CD14-positive monocyte (primary cell): ENCODE measurements around the gene CEP68. TPM values are rescaled to one million over a fixed set of nuclear protein-coding genes. Genes with fewer than 3 reads are reported as not detected.

ENCODE experiments used
- DNase-seq, 3 donors: peaks; one replicate each; pipeline ENCODE4 v3.0.0-alpha.2; 2011 to 2022
- H2AFZ ChIP-seq: 2 replicates; pipeline ENCODE4 v1.6.0; 2012; ENCODE audit warnings: mild to moderate bottlenecking, low read depth, low read length, inconsistent platforms; ENCODE audit not compliant: insufficient read depth, poor library complexity, severe bottlenecking
- H3K27ac ChIP-seq, 2 donors: 1 replicate in 1 of 2; 2 replicates in 1 of 2; pipeline ENCODE4 v1.5.1; 2012 to 2013; ENCODE audit warnings: low read length in 2 of 2, control low read depth in 1 of 2, inconsistent platforms in 1 of 2, low read depth in 1 of 2, mild to moderate bottlenecking in 1 of 2
- H3K27me3 ChIP-seq, 2 donors: one replicate each; pipeline versions ENCODE4 v1.6.0 to v1.6.1; 2011 to 2013; ENCODE audit warnings: low read length in 2 of 2; ENCODE audit not compliant: control insufficient read depth in 2 of 2, insufficient read depth in 2 of 2
- H3K36me3 ChIP-seq, 2 donors: replicated peaks in 1 of 2; 1 replicate in 1 of 2; 2 replicates in 1 of 2; pipeline versions ENCODE4 v1.5.1 to v1.6.1; 2012 to 2013; ENCODE audit warnings: low read length in 2 of 2, control low read depth in 1 of 2, inconsistent platforms in 1 of 2, mild to moderate bottlenecking in 1 of 2; ENCODE audit not compliant: insufficient read depth in 2 of 2, control insufficient read depth in 1 of 2
- H3K4me1 ChIP-seq, 2 donors: 1 replicate in 1 of 2; 2 replicates in 1 of 2; pipeline versions ENCODE4 v1.5.1 to v1.6.1; 2012 to 2013; ENCODE audit warnings: low read length in 2 of 2, control low read depth in 1 of 2, inconsistent platforms in 1 of 2, mild to moderate bottlenecking in 1 of 2, moderate library complexity in 1 of 2; ENCODE audit not compliant: insufficient read depth in 2 of 2, control insufficient read depth in 1 of 2
- H3K4me2 ChIP-seq: replicated peaks from 2 replicates; pipeline ENCODE3; 2012; ENCODE audit warnings: low read length, moderate library complexity, mild to moderate bottlenecking; ENCODE audit not compliant: poor library complexity, severe bottlenecking; ENCODE audit errors: extremely low read depth
- H3K4me3 ChIP-seq, 3 experiments: fragments of 200-600 bp in 1 of 3; sonication (generic) in 1 of 3; replicated peaks in 1 of 3; 1 replicate in 2 of 3; 2 replicates in 1 of 3; pipeline ENCODE4 v1.5.1; 2011 to 2013; ENCODE audit warnings: low read length in 3 of 3, mild to moderate bottlenecking in 3 of 3, control low read depth in 2 of 3, low read depth in 2 of 3, inconsistent platforms in 1 of 3, moderate library complexity in 1 of 3
- H3K79me2 ChIP-seq: 2 replicates; pipeline ENCODE4 v1.6.0; 2012; ENCODE audit warnings: mild to moderate bottlenecking, control low read depth, inconsistent platforms, low read length, moderate library complexity; ENCODE audit not compliant: insufficient read depth
- H3K9ac ChIP-seq: 2 replicates; pipeline ENCODE4 v1.6.0; 2017; ENCODE audit warnings: low read length, mild to moderate bottlenecking; ENCODE audit not compliant: insufficient read depth, poor library complexity, severe bottlenecking
- H3K9me3 ChIP-seq, 2 donors: replicated peaks in 1 of 2; 1 replicate in 1 of 2; 2 replicates in 1 of 2; pipeline versions ENCODE4 v1.5.1 to v1.6.1; 2012 to 2013; ENCODE audit warnings: low read length in 2 of 2, control low read depth in 1 of 2; ENCODE audit not compliant: control insufficient read depth in 1 of 2, insufficient read depth in 1 of 2
- H4K20me1 ChIP-seq: 2 replicates; pipeline ENCODE4 v1.6.0; 2012; ENCODE audit warnings: mild to moderate bottlenecking, low read length, control low read depth, moderate library complexity; ENCODE audit not compliant: insufficient read depth
- H3K27ac Mint-ChIP-seq, 7 donors: one replicate each; pipeline ENCODE4 v1.8.0; 2020; ENCODE audit warnings: mild to moderate bottlenecking in 7 of 7, mixed read lengths in 7 of 7, moderate library complexity in 6 of 7, inconsistent platforms in 2 of 7
- H3K27me3 Mint-ChIP-seq, 3 donors: one replicate each; pipeline ENCODE4 v1.8.0; 2021 to 2022; ENCODE audit warnings: low read depth in 3 of 3, mild to moderate bottlenecking in 3 of 3, mixed read lengths in 3 of 3, moderate library complexity in 3 of 3, inconsistent platforms in 1 of 3
- H3K36me3 Mint-ChIP-seq, 2 donors: one replicate each; pipeline ENCODE4 v1.8.0; 2020; ENCODE audit warnings: mixed read lengths in 2 of 2, inconsistent platforms in 1 of 2, mild to moderate bottlenecking in 1 of 2
- H3K4me1 Mint-ChIP-seq: one replicate; pipeline ENCODE4 v1.8.0; 2020; ENCODE audit warnings: mild to moderate bottlenecking, mixed read lengths
- H3K4me3 Mint-ChIP-seq, 2 donors: one replicate each; pipeline ENCODE4 v1.8.0; 2020; ENCODE audit warnings: mild to moderate bottlenecking in 2 of 2, mixed read lengths in 2 of 2, moderate library complexity in 1 of 2
- H3K9me3 Mint-ChIP-seq, 7 donors: one replicate each; pipeline ENCODE4 v1.8.0; 2020 to 2022; ENCODE audit warnings: mixed read lengths in 7 of 7, mild to moderate bottlenecking in 6 of 7, moderate library complexity in 6 of 7, inconsistent platforms in 2 of 7
- WGBS: methylation state at CpG from one replicate; pipeline ENCODE4 v1.1.5; 2013; ENCODE audit warnings: missing lambda C conversion rate; ENCODE audit not compliant: insufficient coverage; 5-methylcytosine and 5-hydroxymethylcytosine counted together
- intact Hi-C, 2 donors: fragments of 100-400 bp; cut with micrococcal nuclease; formaldehyde crosslinking; loops; one replicate each; pipeline versions ENCODE4 v1.15.0 to v1.15.1; 2023
- polyA plus RNA-seq, 3 donors: library from polyadenylated mRNA; depleted of rRNA in 1 of 3; unstranded in 2 of 3; stranded (reverse) in 1 of 3; fragments of 300-500 nt in 2 of 3; fragments of >200 nt in 1 of 3; fragmentation: Illumina TruSeq in 2 of 3; gene quantifications; 1 replicate in 2 of 3; 2 replicates in 1 of 3; pipeline ENCODE4 v1.2.3, GENCODE V29; 2012 to 2021
- TF ChIP-seq, protein P1 (sequence below): fragments of 200-600 bp; IDR thresholded peaks from one replicate; pipeline ENCODE4 v1.8.0; 2022; ENCODE audit warnings: antibody characterized with exemption, mild to moderate bottlenecking

CEP68 gene
- polyA plus RNA-seq, 3 donors = 2.5 to 6.5 (median 2.8) TPM

DNA sequence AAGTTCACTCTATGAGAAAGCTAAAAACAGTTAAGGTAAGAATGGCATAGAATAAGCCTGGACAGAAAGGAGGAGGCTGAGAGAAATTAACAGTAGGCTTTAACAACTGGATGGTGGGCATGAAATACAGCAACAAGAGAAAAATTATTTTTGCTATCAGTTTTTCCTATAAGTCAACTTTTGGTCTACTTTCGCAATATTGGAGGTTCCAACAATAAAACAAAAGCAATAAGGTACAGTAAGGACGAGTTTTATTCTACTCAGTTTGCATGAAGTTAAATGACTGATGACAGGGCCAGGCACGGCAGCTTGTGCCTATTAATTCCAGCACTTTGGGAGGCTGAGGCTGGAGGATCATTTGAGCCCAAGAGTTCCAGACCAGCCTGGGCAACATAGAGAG, 56.4 kb downstream of the CEP68 start:
- peak in 1 of 3 donors; percentile 33 for DNase-seq
- no peak overlapping the region for H3K4me3 Mint-ChIP-seq
- Histone ChIP-seq H3K9ac (no peak overlapping the region), H3K27me3 (no peaks in the 10 kb centered on the region), H3K36me3 (peaks cover 4 to 20% of the 10 kb centered on the region in 2 donors), H3K27ac (peak overlapping the region in 1 of 2 donors; percentile 44), H3K79me2 (peaks cover 100% of the 10 kb centered on the region), H3K4me3 (no peak overlapping the region), H3K9me3 (no peaks in the 10 kb centered on the region), H2AFZ (no peak overlapping the region), H4K20me1 (peaks cover 100% of the 10 kb centered on the region), H3K4me2 (no peak overlapping the region), H3K4me1 (peaks cover 22 to 24% of the 10 kb centered on the region in 2 donors)
- H3K36me3 Mint-ChIP-seq = peaks cover 7 to 31% of the 10 kb centered on the region in 2 donors
- peaks cover 41% of the 10 kb centered on the region for H3K4me1 Mint-ChIP-seq
- 19% methylated on average over 2 of the region's 3 CpGs for WGBS
- H3K9me3 Mint-ChIP-seq = peaks cover 0 to 1% (median 0%) of the 10 kb centered on the region in 7 donors
- TF ChIP-seq, protein P1, sequence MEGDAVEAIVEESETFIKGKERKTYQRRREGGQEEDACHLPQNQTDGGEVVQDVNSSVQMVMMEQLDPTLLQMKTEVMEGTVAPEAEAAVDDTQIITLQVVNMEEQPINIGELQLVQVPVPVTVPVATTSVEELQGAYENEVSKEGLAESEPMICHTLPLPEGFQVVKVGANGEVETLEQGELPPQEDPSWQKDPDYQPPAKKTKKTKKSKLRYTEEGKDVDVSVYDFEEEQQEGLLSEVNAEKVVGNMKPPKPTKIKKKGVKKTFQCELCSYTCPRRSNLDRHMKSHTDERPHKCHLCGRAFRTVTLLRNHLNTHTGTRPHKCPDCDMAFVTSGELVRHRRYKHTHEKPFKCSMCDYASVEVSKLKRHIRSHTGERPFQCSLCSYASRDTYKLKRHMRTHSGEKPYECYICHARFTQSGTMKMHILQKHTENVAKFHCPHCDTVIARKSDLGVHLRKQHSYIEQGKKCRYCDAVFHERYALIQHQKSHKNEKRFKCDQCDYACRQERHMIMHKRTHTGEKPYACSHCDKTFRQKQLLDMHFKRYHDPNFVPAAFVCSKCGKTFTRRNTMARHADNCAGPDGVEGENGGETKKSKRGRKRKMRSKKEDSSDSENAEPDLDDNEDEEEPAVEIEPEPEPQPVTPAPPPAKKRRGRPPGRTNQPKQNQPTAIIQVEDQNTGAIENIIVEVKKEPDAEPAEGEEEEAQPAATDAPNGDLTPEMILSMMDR = no peak
- H3K27me3 Mint-ChIP-seq = no peaks in the 10 kb centered on the region
- intact Hi-C loops = no loop called here
- H3K27ac Mint-ChIP-seq = peak overlapping the region in 2 of 7 donors; percentile 53 to 65

DNA sequence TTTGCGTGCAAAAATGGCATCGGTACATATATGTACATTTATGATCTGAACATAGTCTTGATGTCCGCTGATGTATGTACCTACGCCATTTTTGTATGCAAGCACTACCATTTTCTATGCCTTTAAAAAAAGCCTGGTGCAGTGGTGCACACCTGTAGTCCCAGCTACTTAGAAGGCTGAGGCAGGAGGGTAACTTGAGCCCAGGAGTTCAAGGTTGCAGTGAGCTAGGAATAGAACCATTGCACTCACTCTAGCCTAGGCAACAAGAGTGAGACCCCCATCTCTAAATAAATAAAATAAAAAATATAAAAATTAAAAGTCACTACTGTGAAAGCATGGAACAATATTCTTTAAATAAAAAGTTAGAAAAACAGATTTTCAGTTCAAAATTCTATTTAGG, 57.0 kb downstream of the CEP68 start:
- peaks cover 100% of the 10 kb centered on the region for H3K79me2 ChIP-seq
- no peak overlapping the region for H3K4me2 ChIP-seq
- Mint-ChIP-seq H3K9me3 (peaks cover 0 to 1% (median 0%) of the 10 kb centered on the region in 7 donors), H3K27ac (no peak overlapping the region), H3K27me3 (no peaks in the 10 kb centered on the region), H3K36me3 (peaks cover 9 to 31% of the 10 kb centered on the region in 2 donors), H3K4me1 (peaks cover 44% of the 10 kb centered on the region), H3K4me3 (no peak overlapping the region)
- H3K4me1 ChIP-seq = peaks cover 24 to 27% of the 10 kb centered on the region in 2 donors
- no peak for DNase-seq
- H3K9ac ChIP-seq = no peak overlapping the region
- no peaks in the 10 kb centered on the region for H3K27me3 ChIP-seq
- H3K27ac ChIP-seq = no peak overlapping the region
- intact Hi-C loops = no loop called here
- WGBS = no CpG with 5 or more reads among the region's 4 CpGs
- H4K20me1 ChIP-seq = peaks cover 100% of the 10 kb centered on the region
- H2AFZ ChIP-seq = no peak overlapping the region
- H3K9me3 ChIP-seq = no peaks in the 10 kb centered on the region
- TF ChIP-seq, protein P1 = no peak
- no peak overlapping the region for H3K4me3 ChIP-seq
- peaks cover 4 to 20% of the 10 kb centered on the region in 2 donors for H3K36me3 ChIP-seq
